NCI-H2029 treated with DMSO at 0.1 percent for 48 hours (cell line): ENCODE data around the gene RPUSD1.
"Not testable (repeated sequence)": the region's sequence is repeated elsewhere in the genome, so short reads cannot be mapped to it uniquely, and the experiment has no call there.

Experiments
- DNase-seq: peaks from one replicate; lab custom pipeline; 2025; lab: John Stamatoyannopoulos, UW

RPUSD1 gene

DNA sequence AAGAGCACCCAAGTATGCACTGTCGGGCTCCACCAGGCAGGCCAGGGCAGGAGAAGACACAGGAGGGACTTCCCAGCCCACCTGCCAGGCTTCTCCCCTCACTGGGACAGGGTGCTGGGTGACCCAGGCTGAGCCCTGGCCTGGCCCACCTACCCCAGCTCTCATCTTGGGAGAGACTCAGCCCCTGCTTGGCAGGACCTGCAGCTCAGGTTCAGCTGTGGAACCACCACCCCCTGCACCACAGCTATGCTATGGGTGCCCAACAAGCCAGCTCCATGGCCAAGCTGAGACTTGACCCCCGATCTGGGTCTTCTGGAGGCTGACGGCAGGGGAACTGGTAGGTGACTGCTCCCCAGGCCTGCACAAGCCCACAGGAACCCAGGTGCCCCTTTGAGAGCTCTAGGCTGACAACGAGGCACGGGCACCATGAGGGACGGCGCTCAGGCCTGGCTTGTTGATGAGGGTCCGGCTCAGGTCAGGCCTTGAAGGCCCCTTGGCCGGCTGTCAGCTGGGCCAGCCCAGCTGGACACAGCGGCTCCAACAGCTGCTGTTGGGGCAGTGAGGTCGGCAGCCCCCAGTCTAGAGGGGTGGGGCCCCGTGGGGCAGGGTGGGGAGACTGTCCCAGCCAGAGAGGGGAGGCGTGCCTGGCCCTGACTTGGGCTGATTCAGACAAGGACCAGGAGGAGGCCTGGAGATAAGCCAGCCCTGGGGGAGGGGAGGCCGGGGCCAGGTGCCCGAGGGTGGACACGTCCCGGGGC, 4.6 kb downstream of the RPUSD1 start:
- DNase-seq = no peak

DNA sequence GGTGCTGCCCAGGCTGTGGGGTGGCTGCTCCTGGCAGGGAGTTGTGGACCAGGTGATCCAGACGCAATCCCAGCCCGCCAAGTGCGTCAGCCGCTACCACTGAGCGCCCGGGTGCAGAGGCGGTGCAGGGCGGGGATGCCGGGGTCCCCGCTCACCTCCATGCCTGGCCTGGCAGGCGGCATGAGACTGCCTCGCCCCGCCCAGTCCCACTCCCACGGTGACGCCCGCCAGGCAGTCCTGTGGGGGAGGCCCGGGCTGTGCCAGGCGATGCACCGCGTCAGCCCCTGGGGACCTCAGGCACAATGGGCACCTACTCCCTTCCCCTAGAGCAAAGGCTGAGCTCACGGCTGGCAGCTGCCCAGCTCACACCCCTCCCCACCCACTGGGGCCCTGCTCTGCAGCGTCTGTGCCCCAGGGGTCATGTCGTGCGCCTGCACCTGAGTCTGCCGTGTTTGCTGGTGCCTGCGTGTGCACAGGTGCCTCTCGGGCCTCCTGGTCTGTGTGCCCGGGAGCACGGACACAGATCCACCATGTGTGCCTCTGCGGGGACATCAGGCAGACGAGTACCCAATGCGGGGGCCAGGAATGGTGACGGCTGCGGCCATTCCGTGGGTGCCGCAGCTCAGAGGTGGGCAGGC, 5.3 kb downstream of the RPUSD1 start:
- DNase-seq = no peak

DNA sequence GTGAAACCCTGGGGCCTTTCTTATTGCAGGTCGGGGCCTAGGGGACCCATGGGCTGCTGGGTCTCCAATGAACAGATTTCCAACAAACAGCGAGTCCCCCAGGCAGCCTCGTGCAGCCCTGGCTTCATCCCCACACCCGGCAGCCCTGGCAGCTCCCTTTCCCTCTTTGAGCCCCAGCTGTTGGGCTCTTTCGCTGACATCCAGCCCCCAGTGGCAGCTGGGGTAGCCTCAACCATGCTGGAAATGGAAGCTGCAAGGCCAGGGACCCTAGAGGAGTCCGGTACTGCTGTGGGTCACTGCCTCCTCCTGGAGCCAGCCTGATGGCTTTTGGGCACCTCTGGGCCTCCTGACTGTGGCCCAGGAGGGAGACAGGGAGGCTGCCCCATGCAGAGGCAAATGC, 5.9 kb downstream of the RPUSD1 start:
- no peak for DNase-seq

DNA sequence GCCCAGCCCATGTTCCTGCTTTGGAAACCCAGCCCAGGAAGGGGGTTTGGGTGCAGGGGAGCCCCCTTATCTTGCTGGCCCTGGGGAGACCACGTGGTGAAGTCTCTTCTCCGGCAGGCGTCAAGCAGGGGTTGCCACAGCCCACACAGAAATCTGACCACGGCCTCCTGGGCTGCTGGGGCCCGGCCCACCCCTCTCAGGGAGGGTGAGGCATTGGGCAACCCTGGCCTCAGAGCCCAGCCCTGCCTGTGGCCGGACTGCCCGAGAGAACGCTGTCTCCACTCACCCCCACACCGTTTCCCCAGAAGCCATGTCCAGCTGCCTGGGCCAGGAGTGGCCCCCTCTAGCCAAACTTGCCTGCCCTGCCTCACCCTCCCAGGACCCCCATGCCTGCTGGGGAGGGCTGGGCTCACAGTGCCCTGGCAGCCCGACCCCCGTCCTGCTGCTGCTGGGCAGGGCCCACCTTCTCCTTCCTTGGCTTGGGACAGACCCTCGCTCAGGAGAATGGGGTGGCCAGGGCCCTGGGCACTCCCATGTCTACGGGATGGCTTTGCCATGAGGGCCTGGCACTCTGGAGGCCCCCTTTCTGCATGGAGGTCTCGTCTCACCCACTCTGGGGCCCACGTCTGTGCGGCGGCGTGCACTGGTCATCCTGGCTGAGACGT, 6.7 kb downstream of the RPUSD1 start:
- DNase-seq = no peak

DNA sequence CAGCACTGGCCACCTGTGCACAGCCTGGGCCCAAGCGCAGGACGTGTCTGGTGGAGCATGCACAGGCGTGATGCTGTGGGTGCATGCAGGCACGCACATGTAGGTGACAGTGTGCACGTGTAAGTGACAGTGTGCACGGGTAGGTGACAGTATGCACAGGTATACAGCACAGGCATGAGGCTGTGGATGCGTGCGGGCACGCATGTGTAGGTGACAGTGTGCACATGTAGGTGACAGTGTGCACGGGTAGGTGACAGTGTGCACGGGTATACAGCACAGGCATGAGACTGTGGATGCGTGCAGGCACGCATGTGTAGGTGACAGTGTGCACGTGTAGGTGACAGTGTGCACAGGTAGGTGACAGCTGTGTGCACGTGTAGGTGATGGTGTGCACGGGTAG, 7.9 kb downstream of the RPUSD1 start:
- no peak for DNase-seq

DNA sequence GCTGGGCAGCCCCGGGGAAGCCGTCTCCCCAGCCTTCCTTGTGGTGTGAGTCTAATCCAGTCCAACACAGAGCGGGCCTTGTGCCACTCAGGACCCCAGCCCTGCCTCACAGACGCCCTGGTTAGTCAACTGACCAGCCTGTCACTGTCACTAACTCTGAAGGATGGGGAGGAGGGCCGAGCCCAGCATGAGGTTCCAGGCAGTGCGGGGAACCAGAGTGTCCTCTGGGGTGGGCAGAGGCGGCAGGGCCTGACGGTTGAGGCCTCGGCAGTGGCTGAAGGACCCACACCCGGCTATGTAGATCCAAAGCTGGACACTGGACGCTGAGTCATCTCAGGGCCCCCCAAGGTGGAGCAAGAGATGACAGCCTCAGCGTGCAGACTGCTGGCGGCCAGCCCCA, 8.6 kb downstream of the RPUSD1 start:
- no peak for DNase-seq

DNA sequence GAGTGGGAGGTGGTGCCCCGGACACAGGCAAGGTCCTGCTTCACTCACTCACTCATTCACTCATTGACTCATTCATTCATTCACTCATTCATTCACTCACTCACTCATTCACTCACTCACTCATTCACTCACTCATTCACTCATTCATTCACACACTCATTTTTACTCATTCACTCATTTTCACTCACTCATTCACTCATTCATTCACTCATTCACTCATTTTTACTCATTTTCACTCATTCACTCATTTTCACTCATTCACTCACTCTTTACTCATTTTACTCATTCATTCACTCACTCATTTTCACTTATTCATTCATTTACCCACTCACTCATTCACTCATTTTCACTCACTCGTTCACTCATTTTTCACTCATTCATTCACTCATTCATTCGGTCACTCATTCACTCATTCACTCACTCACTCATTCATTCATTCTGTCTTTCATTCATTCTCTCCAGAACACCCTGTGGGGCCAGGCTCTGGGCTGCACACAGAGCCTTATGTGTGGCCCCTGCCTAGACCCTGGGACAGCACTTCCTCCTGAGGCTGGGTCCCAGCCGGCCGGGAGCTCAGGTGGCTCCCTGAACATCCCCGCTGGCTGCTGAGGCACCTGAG, 9.2 kb downstream of the RPUSD1 start:
- no peak for DNase-seq

DNA sequence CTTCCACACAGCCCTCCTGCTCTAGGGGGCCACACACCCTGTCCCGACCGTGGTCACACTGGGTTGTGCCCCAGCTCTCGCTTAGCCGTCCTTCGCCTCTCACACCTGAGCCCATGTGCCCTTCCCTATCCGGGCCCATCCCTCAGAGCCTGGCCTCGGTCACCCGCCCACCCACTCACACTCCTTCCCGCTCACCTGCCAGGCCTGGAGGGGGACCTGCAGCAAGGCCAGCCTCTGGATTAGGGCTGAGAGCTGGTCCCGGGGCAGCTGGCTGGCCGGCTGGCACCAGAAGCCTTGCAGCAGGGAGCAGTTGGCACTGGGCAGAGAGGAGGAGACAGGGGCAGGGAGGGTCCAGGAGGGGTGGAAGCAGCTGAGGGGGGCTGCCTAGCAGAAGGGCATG, 9.7 kb downstream of the RPUSD1 start:
- no peak for DNase-seq

DNA sequence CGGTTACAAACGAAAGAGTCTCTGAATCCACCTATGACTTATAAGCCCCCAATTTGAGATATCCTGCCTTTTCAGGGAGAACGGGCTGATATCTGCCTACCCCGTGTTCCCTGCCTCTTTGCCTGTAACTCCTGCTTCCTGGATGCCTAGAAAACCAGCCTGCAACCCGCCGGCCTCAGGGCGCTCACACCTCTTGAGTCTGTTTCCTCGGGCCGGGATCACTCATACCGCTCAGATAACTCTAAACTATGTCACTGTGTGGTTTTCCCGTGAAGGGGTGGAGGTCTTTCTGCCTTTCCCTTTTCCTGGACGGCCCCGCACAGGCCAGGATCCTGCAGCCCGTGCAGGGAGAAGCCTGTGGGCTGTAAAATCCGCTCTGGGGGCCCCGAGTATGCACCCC, 10.4 kb downstream of the RPUSD1 start:
- DNase-seq = no peak

DNA sequence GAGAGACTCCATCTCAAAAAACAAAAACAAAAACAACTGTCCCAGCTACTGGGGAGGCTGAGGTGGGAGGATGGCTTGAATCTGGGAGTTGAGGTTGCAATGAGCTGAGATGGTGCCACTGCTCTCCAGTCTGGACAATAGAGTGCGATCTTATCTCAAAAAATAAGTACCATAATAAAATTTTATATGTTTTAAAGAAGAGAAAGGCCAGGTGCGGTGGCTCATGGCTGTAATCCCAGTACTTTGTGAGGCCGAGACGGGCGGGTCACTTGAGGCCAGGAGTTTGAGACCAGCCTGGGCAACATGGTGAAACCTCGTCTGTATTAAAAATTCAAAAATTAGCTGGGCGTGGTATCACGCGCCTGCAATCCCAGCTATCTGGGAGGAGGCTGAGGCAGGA, 11.4 kb downstream of the RPUSD1 start:
- no peak for DNase-seq

DNA sequence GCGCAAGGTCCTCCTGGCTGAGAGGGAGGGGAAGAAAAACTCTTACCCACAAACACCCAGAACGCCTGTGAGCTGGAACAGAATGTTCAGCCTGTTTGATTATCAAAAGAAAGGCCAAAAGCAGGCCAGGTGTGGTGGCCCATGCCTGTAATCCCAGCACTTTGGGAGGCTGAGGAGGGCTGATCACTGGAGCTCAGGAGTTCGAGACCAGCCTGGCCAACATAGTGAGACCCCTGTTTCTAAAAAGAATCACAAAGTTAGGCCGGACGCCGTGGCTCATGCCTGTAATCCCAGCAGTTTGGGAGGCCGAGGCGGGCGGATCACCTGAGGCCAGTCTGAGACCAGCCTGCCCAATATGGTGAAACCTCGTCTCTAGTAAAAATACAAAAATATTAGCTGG, 11.9 kb downstream of the RPUSD1 start:
- not testable (repeated sequence) for DNase-seq

DNA sequence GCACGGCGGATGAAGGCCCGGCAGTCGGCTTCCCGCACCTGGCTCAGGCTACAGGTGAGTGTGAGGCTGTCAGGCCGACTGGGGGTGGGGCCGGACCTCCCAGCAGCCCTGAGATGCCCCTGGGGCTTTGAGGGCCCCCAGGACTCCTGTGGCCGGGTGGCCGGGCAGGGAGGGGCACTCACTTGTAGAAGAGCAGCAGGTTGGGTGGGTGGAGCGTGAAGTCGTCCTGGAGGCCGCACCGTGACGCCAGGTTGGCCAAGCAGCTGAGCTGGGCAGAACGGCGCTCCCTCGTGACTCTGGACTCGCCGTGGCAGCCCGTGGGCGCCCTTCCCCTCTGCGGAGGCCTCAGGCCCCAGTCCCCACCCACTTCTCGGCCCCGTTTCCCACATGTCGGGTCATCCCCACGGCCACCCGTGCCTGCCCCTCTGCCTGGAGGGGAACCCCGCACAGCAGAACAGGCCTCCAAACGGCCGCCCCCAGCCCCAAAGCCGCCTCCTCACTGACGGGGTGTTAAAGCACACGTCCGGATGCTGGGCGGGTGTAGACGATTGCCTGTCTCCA, 12.9 kb downstream of the RPUSD1 start:
- DNase-seq = no peak

DNA sequence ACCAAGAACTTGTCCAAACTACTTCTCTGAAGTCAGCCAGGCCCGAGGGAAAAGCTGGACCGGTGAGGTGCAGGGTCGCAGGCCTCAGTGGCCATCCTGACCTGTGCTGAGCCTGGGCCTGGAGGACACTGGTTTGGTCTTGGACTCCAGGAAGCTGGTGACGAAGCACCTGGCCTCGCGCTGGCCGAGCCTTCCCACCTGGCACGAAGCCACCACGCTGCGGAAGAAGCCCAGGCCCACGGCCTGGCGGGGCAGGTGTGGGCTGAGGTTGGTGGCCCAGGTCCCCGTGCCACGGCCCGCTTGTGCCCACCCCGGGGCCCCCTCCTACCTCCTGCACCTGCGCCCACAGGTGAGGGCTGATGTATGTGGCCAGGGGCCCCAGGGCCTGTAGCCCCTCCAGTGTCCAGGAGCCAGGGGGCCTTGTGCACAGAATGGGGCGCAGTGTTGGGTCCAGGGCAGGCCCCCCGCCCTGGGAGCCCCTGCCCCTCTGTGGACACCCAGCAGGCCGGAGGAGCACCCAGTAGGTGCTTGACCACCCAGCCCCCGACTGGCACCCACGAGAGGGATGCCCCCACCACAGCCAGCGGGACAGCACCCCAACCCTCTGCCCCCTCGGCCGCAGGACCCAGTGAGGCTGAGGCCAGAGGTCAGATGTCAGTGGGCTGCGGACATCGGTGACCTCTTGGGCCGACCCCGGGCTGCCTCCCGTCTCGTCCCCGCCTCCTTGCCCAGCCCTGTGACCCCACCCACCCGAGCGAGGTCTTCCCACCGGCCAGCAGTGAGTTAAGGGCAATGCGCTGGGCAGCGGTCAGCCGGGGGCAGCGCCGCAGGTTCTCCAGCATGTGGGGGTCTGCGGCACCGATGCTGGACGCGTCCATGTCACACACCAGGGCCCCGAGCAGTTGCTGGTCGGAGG, 13.8 kb downstream of the RPUSD1 start:
- no peak for DNase-seq

DNA sequence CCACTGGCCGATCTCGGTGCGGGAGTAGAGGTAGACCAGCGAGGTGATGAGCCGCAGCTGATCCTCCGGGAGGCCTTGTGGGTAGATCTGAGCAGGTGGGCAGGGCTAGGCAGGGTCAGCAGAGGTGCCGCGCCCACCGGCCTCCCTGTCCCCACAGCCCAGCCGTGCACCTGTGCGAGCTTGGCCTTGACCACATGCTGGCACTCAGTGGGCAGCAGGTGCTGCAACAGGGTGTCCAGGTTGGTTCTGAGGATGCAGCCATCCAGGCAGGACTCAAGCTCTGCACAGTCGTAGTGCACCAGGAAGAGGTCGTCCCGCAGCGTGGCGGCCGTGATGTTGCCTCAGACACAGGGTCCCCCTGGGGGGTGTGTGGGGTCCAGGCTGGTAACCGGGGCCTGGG, 15.2 kb downstream of the RPUSD1 start:
- DNase-seq = no peak

DNA sequence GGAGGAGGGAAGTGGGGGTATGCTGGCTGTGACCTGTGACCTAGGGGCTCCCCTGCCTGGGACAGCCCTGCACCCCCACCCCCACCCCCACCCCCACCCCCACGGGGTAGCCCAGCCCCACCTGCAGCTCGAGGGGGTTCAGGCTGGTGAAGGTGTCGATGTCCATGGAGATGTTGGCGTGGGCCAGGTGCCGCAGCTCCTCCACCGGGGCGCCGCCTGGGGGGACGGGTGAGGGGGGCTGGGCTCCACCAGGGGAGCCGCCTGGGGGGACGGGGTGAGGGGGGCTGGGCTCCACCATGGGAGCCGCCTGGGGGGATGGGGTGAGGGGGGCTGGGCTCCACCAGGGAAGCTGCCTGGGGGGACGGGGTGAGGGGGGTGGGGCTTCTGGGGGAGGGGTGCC, 17.8 kb downstream of the RPUSD1 start:
- DNase-seq = no peak

DNA sequence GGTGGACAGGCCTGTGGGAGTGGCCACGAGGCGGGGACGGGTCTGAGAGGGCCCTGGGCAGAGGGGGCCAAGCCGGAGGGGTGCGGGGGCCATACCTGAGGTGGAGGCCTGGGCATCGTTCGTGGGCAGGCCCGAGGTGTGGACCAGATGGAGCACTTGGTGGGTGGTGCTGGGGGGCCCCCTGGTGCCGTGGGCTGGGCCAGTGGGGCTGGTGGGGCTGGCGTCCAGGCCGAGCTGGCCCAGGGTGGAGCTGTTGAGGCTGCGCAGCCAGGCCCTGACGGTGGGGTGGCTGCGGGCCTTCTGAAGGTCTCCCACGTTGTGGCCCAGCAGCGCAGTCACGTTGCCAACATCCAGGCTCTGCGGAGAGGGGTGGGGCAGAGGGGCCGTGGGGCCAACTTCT, 18.2 kb downstream of the RPUSD1 start:
- DNase-seq = no peak

DNA sequence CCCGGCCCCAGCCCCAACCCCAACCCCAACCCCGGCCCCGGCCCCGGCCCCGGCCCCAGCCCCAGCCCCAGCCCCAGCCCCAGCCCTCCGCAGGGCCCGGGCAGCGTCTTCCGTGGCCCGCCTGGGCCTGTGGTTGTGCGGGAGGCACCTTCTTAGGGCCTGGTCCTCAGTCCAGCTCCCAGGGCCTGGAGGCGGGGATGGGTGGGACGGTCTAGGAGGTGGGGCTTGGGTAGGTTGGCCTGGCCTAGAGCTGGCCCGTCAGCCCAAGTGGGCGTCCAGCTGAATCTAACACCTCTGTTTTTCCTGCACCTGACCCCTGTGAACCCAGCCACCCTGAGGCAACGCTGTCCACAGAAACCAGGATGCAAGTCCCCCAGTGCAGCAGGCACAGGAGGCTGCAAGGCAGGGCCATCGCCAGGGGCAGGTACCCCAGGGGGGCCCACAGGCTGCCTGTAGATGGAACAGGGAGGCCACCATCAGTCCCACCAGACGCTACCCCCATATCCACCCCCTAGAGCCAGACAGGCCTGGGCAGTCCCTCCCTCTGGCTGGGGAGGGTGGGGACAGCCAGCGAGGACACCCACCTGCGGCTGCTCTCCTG, 18.9 kb downstream of the RPUSD1 start:
- no peak for DNase-seq

DNA sequence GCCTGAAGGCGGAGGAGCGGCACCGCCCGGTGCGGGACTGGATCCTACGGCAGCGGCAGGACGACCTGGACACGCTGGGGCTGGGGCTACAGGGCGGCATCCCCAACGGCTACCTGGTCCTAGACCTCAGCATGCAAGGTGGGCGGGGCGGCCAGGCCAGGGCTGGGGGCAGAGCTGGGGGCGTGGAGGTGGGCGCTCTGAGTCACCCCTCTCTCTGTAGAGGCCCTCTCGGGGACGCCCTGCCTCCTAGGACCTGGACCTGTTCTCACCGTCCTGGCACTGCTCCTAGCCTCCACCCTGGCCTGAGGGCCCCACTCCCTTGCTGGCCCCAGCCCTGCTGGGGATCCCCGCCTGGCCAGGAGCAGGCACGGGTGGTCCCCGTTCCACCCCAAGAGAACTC, 19.8 kb downstream of the RPUSD1 start:
- DNase-seq = no peak

DNA sequence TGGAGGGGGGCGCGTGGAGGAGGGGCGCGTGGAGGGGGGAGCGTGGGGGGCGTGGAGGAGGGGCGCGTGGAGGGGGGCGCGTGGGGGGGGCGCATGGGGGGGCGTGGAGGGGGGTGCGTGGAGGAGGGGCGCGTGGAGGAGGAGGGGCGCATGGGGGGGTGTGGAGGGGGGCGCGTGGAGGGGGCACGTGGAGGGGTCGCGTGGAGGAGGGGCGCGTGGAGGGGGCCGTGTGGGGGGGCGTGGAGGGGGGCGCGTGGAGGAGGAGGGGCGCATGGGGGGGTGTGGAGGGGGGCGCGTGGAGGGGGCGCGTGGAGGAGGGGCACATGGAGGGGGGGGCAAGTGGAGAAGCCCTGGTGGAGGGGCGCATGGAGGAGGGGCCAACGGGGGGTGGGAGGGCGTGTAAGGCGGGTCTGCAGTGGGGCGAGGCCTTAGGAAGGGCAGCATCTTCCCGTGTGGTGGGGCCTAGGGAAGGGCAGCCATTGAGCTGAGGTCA, 20.4 kb downstream of the RPUSD1 start:
- no peak for DNase-seq

DNA sequence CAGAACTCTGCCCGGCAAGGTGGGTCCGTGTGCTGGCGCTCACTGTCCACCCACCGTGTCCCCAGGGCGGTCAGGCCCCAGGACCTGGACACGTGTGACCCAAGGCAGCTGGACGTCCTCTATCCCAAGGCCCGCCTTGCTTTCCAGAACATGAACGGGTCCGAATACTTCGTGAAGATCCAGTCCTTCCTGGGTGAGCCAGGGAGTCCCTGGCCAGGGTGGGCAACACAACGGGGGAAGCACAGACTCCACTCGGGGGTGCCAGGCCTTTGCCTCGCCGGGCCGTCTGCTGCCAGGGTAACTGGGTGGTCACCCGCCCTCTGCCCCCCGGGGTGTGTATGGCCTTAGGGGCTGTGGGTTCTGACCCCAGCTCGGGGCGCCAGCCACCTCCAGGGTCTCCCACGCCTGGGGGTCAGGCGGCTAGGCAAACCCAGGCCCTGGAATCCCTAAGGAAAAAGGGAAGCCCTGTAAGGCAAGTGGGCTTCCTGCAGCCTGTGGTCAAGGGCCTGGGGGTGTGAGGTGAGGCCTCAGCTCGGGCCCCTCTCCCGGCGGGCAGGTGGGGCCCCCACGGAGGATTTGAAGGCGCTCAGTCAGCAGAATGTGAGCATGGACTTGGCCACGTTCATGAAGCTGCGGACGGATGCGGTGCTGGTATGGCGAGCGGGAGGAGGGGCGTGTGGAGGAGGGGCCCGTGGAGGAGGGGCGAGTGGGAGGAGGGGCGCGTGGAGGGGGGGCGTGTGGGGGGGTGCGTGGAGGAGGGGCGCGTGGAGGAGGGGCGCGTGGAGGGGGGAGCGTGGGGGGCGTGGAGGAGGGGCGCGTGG, 21.2 kb downstream of the RPUSD1 start:
- no peak for DNase-seq
